Endodermal cell (in vitro differentiated cells): ENCODE measurements around the gene FBXO33. TPM values are rescaled to one million over a fixed set of nuclear protein-coding genes. Genes with fewer than 3 reads are reported as not detected.

Source experiments
- DNase-seq: peaks from one replicate; pipeline ENCODE4 v3.0.0-alpha.2; 2017
- H3K27ac ChIP-seq: 2 replicates; pipeline ENCODE4 v1.5.1; 2013; ENCODE audit warnings: mild to moderate bottlenecking, low read depth, low read length, moderate library complexity
- H3K27me3 ChIP-seq: 2 replicates; pipeline ENCODE4 v1.6.1; 2013; ENCODE audit warnings: mild to moderate bottlenecking, low read length, moderate library complexity; ENCODE audit not compliant: insufficient read depth, control insufficient read depth, poor library complexity, severe bottlenecking
- H3K36me3 ChIP-seq: 2 replicates; pipeline ENCODE4 v1.7.0; 2013; ENCODE audit warnings: mild to moderate bottlenecking, low read length, moderate library complexity; ENCODE audit not compliant: control insufficient read depth, insufficient read depth
- H3K4me1 ChIP-seq: one replicate; pipeline ENCODE4 v1.7.0; 2013; ENCODE audit warnings: low read length; ENCODE audit not compliant: control insufficient read depth, insufficient read depth
- H3K4me3 ChIP-seq: 2 replicates; pipeline ENCODE4 v1.5.1; 2013; ENCODE audit warnings: mild to moderate bottlenecking, low read length, moderate library complexity
- H3K9ac ChIP-seq: 2 replicates; pipeline ENCODE4 v1.6.1; 2013; ENCODE audit warnings: mild to moderate bottlenecking, low read length, moderate library complexity; ENCODE audit not compliant: poor library complexity, severe bottlenecking; ENCODE audit errors: extremely low read depth
- H3K9me3 ChIP-seq: 2 replicates; pipeline ENCODE4 v1.6.1; 2013; ENCODE audit warnings: mild to moderate bottlenecking, low read length, moderate library complexity; ENCODE audit not compliant: control insufficient read depth
- H3K27ac Mint-ChIP-seq: 2 replicates; pipeline ENCODE4 v1.8.0; 2020; ENCODE audit warnings: mixed read lengths
- H3K27me3 Mint-ChIP-seq: 2 replicates; pipeline ENCODE4 v1.8.0; 2021; ENCODE audit warnings: mild to moderate bottlenecking, mixed read lengths; ENCODE audit not compliant: insufficient read depth
- H3K36me3 Mint-ChIP-seq: 2 replicates; pipeline ENCODE4 v1.8.0; 2020; ENCODE audit warnings: low read depth, mixed read lengths
- H3K4me1 Mint-ChIP-seq: 2 replicates; pipeline ENCODE4 v1.8.0; 2020; ENCODE audit warnings: mixed read lengths
- H3K4me3 Mint-ChIP-seq: 2 replicates; pipeline ENCODE4 v1.8.0; 2020; ENCODE audit warnings: mild to moderate bottlenecking, moderate library complexity, mixed read lengths
- H3K9me3 Mint-ChIP-seq: 2 replicates; pipeline ENCODE4 v1.8.0; 2020; ENCODE audit warnings: mild to moderate bottlenecking, mixed read lengths
- WGBS, 2 experiments: methylation state at CpG; one replicate each; pipeline versions ENCODE4 v1.1.5 to v1.1.7; 2013; ENCODE audit warnings: missing lambda C conversion rate in 2 of 2, mixed read lengths in 1 of 2; ENCODE audit not compliant: insufficient coverage in 1 of 2, insufficient read length in 1 of 2; 5-methylcytosine and 5-hydroxymethylcytosine counted together
- total RNA-seq, 2 donors: library from RNA; stranded (reverse); fragmentation: NEBNext Ultra II Directional in 1 of 2; extraction: Animal tissue kit (Norgen Biotek cat#: 25700) in 1 of 2; gene quantifications; 2 replicates in 1 of 2; 3 replicates in 1 of 2; pipeline ENCODE4 v1.2.1, GENCODE V29; 2021
- TF ChIP-seq, protein P1 (sequence below): fragments of 200-600 bp; sonication (generic); conservative IDR thresholded peaks from 2 replicates; pipeline ENCODE4 v1.5.0; 2021; ENCODE audit warnings: antibody characterized with exemption, mild to moderate bottlenecking

FBXO33 gene
- total RNA-seq, 2 donors from 2014 or later: 10.2 to 12.8 TPM

DNA sequence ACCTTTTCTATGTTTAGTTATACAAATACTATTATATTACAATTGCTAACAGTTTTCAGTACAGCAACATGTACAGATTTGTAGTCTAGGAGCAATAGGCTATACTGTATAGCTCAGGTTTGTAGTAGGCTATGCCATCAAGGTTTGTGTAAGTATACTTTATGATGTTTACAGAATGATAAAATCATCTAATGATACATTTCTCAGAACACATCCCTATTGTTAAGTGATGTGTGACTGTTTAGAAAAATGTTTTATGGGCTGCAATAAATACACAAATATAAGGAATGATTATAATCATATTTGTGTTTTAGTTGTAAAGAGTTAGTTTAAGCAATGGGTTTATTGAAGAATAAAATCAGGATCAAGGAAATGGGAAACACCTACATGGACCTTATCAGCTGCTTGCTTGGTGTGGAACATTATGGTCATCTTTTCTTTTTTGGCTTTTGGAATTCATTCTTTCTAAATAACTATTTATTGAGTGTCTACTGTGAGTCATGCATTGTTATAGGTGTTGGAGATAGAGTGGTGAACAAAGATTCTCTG, 24.5 kb upstream of the FBXO33 start:
- peaks cover 5% of the 10 kb centered on the region for H3K4me1 Mint-ChIP-seq
- no peak for DNase-seq

DNA sequence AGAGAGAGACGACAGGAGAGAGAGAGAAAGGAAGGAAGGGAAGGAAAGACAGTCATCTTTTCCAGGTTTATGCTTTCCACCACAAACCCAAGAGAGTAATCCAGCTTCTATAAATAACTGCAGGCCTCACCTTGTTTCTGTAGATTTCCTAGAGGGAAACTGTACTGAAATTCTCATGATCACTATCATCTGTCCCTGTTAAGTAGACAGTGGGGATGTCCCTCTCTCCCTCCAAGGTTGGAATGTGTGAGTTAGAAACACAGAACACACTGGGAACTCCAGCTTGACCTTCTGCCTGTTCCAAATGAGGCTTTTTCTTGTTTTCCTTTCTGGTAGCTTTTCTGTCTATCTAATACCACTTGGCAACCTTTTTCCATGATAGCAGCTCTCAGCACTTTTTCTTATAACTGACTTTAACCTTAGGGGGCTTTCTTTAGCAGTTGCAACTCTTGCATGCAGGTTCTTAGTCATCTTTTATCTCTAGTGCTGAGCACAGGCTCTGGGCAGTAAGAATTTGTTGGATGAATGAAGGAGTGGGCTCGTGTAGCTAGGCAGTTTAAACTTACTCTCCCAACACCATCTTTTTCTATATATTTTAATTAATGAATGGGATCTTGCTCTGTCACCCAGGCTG, 22.8 kb upstream of the FBXO33 start:
- Mint-ChIP-seq H3K9me3 (no peaks in the 10 kb centered on the region), H3K27me3 (no peaks in the 10 kb centered on the region), H3K4me1 (peaks cover 5% of the 10 kb centered on the region), H3K4me3 (no peak overlapping the region), H3K36me3 (no peaks in the 10 kb centered on the region), H3K27ac (no peak overlapping the region)
- Histone ChIP-seq H3K4me1 (no peaks in the 10 kb centered on the region), H3K9ac (no peak overlapping the region), H3K4me3 (no peak overlapping the region), H3K27me3 (no peaks in the 10 kb centered on the region), H3K36me3 (no peaks in the 10 kb centered on the region), H3K27ac (no peak overlapping the region), H3K9me3 (no peaks in the 10 kb centered on the region)
- TF ChIP-seq, protein P1, sequence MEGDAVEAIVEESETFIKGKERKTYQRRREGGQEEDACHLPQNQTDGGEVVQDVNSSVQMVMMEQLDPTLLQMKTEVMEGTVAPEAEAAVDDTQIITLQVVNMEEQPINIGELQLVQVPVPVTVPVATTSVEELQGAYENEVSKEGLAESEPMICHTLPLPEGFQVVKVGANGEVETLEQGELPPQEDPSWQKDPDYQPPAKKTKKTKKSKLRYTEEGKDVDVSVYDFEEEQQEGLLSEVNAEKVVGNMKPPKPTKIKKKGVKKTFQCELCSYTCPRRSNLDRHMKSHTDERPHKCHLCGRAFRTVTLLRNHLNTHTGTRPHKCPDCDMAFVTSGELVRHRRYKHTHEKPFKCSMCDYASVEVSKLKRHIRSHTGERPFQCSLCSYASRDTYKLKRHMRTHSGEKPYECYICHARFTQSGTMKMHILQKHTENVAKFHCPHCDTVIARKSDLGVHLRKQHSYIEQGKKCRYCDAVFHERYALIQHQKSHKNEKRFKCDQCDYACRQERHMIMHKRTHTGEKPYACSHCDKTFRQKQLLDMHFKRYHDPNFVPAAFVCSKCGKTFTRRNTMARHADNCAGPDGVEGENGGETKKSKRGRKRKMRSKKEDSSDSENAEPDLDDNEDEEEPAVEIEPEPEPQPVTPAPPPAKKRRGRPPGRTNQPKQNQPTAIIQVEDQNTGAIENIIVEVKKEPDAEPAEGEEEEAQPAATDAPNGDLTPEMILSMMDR: no peak
- 88% methylated on average over 1 of the region's 2 CpGs; no CpG with 5 or more reads in 1 of the 2 experiments for WGBS, 2 experiments
- no peak for DNase-seq

More for the DNA sequence above, 24.5 kb upstream of the FBXO33 start:
- TF ChIP-seq, protein P1: no peak
- Mint-ChIP-seq H3K4me3 (no peak overlapping the region), H3K9me3 (no peaks in the 10 kb centered on the region), H3K27ac (no peak overlapping the region), H3K36me3 (no peaks in the 10 kb centered on the region), H3K27me3 (no peaks in the 10 kb centered on the region)
- H3K4me1 ChIP-seq: no peaks in the 10 kb centered on the region
- H3K27ac ChIP-seq: no peak overlapping the region
- no peaks in the 10 kb centered on the region for H3K36me3 ChIP-seq
- no peaks in the 10 kb centered on the region for H3K9me3 ChIP-seq
- H3K9ac ChIP-seq: no peak overlapping the region
- no peaks in the 10 kb centered on the region for H3K27me3 ChIP-seq
- H3K4me3 ChIP-seq: no peak overlapping the region

GRCh38 chr14:39452680-39453079, 20.4 kb upstream of the FBXO33 start:
- Mint-ChIP-seq H3K27ac (no peak overlapping the region), H3K27me3 (no peaks in the 10 kb centered on the region), H3K4me3 (no peak overlapping the region), H3K36me3 (no peaks in the 10 kb centered on the region), H3K4me1 (peaks cover 5% of the 10 kb centered on the region), H3K9me3 (no peaks in the 10 kb centered on the region)
- Histone ChIP-seq H3K4me3 (no peak overlapping the region), H3K27ac (no peak overlapping the region), H3K36me3 (no peaks in the 10 kb centered on the region), H3K4me1 (no peaks in the 10 kb centered on the region), H3K9ac (no peak overlapping the region), H3K27me3 (no peaks in the 10 kb centered on the region), H3K9me3 (no peaks in the 10 kb centered on the region)
- WGBS, 2 experiments: 70 to 90% methylated on average over 1 to 2 of the region's 2 CpGs
- TF ChIP-seq, protein P1: no peak
- DNase-seq: no peak
